Suprapubic skin (tissue), 3 donors: Measurements from ENCODE around the gene MYH10.

Experiments
- CTCF ChIP-seq, 2 donors: fragments of 200-600 bp in 1 of 2; fragments of 450-650 bp in 1 of 2; sonication (generic) in 1 of 2; IDR thresholded peaks; one replicate each; pipeline ENCODE4 v1.5.1; 2016 to 2019; ENCODE audit warnings: antibody characterized with exemption in 2 of 2, mild to moderate bottlenecking in 1 of 2, moderate library complexity in 1 of 2
- EP300 ChIP-seq: sonication (generic); formaldehyde crosslinking; IDR thresholded peaks from one replicate; pipeline ENCODE4 v1.6.1; 2017; ENCODE audit warnings: antibody characterized with exemption
- POLR2A ChIP-seq, 2 donors: fragments of 450-650 bp; IDR thresholded peaks; one replicate each; pipeline ENCODE4 v1.6.1; 2017; ENCODE audit warnings: antibody characterized with exemption in 2 of 2, mild to moderate bottlenecking in 2 of 2, moderate library complexity in 2 of 2

- TF ChIP-seq CTCF (IDR thresholded peaks at IDR 0.05): no peak
- no peak for TF ChIP-seq POLR2A (IDR thresholded peaks at IDR 0.05)
- TF ChIP-seq EP300: no peak
Observed at GRCh38 chr17:8430966-8431365, 199.6 kb downstream of the MYH10 start.
